GM23248 (cell line): ENCODE measurements around the gene EXOSC10.

Experiments used
- EZH2 ChIP-seq: fragments of 200-600 bp; sonication (generic); IDR thresholded peaks from 2 replicates; pipeline ENCODE4 v1.6.1; 2018; ENCODE audit warnings: antibody characterized with exemption, mild to moderate bottlenecking; ENCODE audit not compliant: insufficient read depth, poor library complexity, severe bottlenecking
- EZH2phosphoT487 ChIP-seq: fragments of 200-600 bp; sonication (generic); IDR thresholded peaks from 2 replicates; pipeline ENCODE4 v1.6.1; 2018; ENCODE audit warnings: antibody characterized with exemption, moderate library complexity, mild to moderate bottlenecking, low read depth; ENCODE audit not compliant: insufficient read depth

- TF ChIP-seq EZH2 (no peak), EZH2phosphoT487 (no peak)
These were observed 54.0 kb downstream of the EXOSC10 start for GRCh38 chr1:11045428-11046269.
